ENCODE data around the gene ZNF438. TPM values are rescaled to one million over a fixed set of nuclear protein-coding genes. Genes with fewer than 3 reads are reported as not detected.
A peak's percentile ranks its signal among the peaks of the same experiment; 100 is the strongest.
"Not testable (repeated sequence)": the region's sequence is repeated elsewhere in the genome, so short reads cannot be mapped to it uniquely, and the experiment has no call there.

ZNF438 gene
- total RNA-seq, 1 experiment from 2014 or later = 3.7 TPM

GRCh38 chr10:31058795-31059703, 27.4 kb upstream of the ZNF438 start:
- no peak for DNase-seq
- no peaks in the 10 kb centered on the region for H3K9me3 ChIP-seq
- H3K36me3 ChIP-seq = no peaks in the 10 kb centered on the region
- H3K4me3 ChIP-seq = no peak overlapping the region
- no peaks in the 10 kb centered on the region for H3K27me3 ChIP-seq

GRCh38 chr10:31056678-31057077, 25.0 kb upstream of the ZNF438 start:
- H3K9me3 ChIP-seq = peaks cover 14% of the 10 kb centered on the region; the same call in 1 of the 2 replicates
- H3K27me3 ChIP-seq, H3K4me3 ChIP-seq, H3K36me3 ChIP-seq, DNase-seq: not testable (repeated sequence)

GRCh38 chr10:31055573-31056251, 24.0 kb upstream of the ZNF438 start:
- peaks cover 14% of the 10 kb centered on the region; the same call in 1 of the 2 replicates for H3K9me3 ChIP-seq
- no peaks in the 10 kb centered on the region for H3K36me3 ChIP-seq
- H3K27me3 ChIP-seq = no peaks in the 10 kb centered on the region
- no peak overlapping the region for H3K4me3 ChIP-seq
- DNase-seq = no peak

GRCh38 chr10:31051703-31052102, 20.0 kb upstream of the ZNF438 start:
- Histone ChIP-seq H3K9me3 (peaks cover 14% of the 10 kb centered on the region; the same call in 1 of the 2 replicates), H3K27me3 (no peaks in the 10 kb centered on the region), H3K36me3 (no peaks in the 10 kb centered on the region), H3K4me3 (no peak overlapping the region)
- DNase-seq = no peak

- no peak for DNase-seq
- Histone ChIP-seq H3K36me3 (no peaks in the 10 kb centered on the region), H3K27me3 (no peaks in the 10 kb centered on the region)
These were observed 11.0 kb upstream of the ZNF438 start for GRCh38 chr10:31042670-31043069.

GRCh38 chr10:31041011-31041410, 9.3 kb upstream of the ZNF438 start:
- no peaks in the 10 kb centered on the region for H3K9me3 ChIP-seq
- H3K36me3 ChIP-seq = no peaks in the 10 kb centered on the region
- no peak overlapping the region for H3K4me3 ChIP-seq
- no peaks in the 10 kb centered on the region for H3K27me3 ChIP-seq
- no peak for DNase-seq

More at GRCh38 chr10:31042670-31043069, 11.0 kb upstream of the ZNF438 start:
- H3K9me3 ChIP-seq = no peaks in the 10 kb centered on the region
- no peak overlapping the region for H3K4me3 ChIP-seq

GRCh38 chr10:31039006-31039405, 7.3 kb upstream of the ZNF438 start:
- H3K27me3 ChIP-seq, H3K36me3 ChIP-seq: not testable (repeated sequence)

GRCh38 chr10:31037749-31038148, 6.1 kb upstream of the ZNF438 start:
- no peak for DNase-seq
- no peaks in the 10 kb centered on the region for H3K9me3 ChIP-seq
- no peaks in the 10 kb centered on the region for H3K36me3 ChIP-seq
- no peak overlapping the region for H3K4me3 ChIP-seq
- H3K27me3 ChIP-seq = no peaks in the 10 kb centered on the region

More at GRCh38 chr10:31039006-31039405, 7.3 kb upstream of the ZNF438 start:
- DNase-seq, H3K4me3 ChIP-seq, H3K9me3 ChIP-seq: not testable (repeated sequence)

- Histone ChIP-seq H3K36me3 (no peaks in the 10 kb centered on the region), H3K27me3 (no peaks in the 10 kb centered on the region), H3K9me3 (no peaks in the 10 kb centered on the region), H3K4me3 (no peak overlapping the region)
- DNase-seq = peak; percentile 49
These were observed 4.5 kb upstream of the ZNF438 start for GRCh38 chr10:31036209-31036608.

GRCh38 chr10:31035266-31035798, 3.7 kb upstream of the ZNF438 start:
- H3K36me3 ChIP-seq = no peaks in the 10 kb centered on the region
- no peak for DNase-seq
- H3K27me3 ChIP-seq = no peaks in the 10 kb centered on the region
- no peak overlapping the region for H3K4me3 ChIP-seq
- no peaks in the 10 kb centered on the region for H3K9me3 ChIP-seq

- H3K27me3 ChIP-seq = no peaks in the 10 kb centered on the region
- H3K4me3 ChIP-seq = no peak overlapping the region
- no peaks in the 10 kb centered on the region for H3K36me3 ChIP-seq
- DNase-seq = peak; percentile 19
- no peaks in the 10 kb centered on the region for H3K9me3 ChIP-seq
These were observed 2.6 kb upstream of the ZNF438 start for GRCh38 chr10:31034098-31034909.

- DNase-seq = no peak
- Histone ChIP-seq H3K9me3 (no peaks in the 10 kb centered on the region), H3K27me3 (no peaks in the 10 kb centered on the region), H3K4me3 (no peak overlapping the region; the same call in 1 of the 2 replicates), H3K36me3 (no peaks in the 10 kb centered on the region)
These were observed 1.5 kb upstream of the ZNF438 start for GRCh38 chr10:31033147-31033546.

GRCh38 chr10:31032258-31033132, 830 bp upstream of the ZNF438 start:
- DNase-seq = peak; percentile 90
- Histone ChIP-seq H3K36me3 (no peaks in the 10 kb centered on the region), H3K4me3 (peak overlapping the region; percentile 69), H3K27me3 (no peaks in the 10 kb centered on the region), H3K9me3 (no peaks in the 10 kb centered on the region)

GRCh38 chr10:31031205-31031557, 484 bp downstream of the ZNF438 start:
- H3K27me3 ChIP-seq = no peaks in the 10 kb centered on the region
- no peak for DNase-seq

GRCh38 chr10:31030800-31031199, 865 bp downstream of the ZNF438 start:
- Histone ChIP-seq H3K27me3 (no peaks in the 10 kb centered on the region), H3K9me3 (no peaks in the 10 kb centered on the region), H3K4me3 (peak overlapping the region; percentile 69), H3K36me3 (no peaks in the 10 kb centered on the region)
- no peak for DNase-seq

More at GRCh38 chr10:31031205-31031557, 484 bp downstream of the ZNF438 start:
- H3K36me3 ChIP-seq = no peaks in the 10 kb centered on the region
- H3K4me3 ChIP-seq = peak overlapping the region; percentile 69
- H3K9me3 ChIP-seq = no peaks in the 10 kb centered on the region

- no peak for DNase-seq
- Histone ChIP-seq H3K36me3 (no peaks in the 10 kb centered on the region), H3K9me3 (no peaks in the 10 kb centered on the region), H3K4me3 (no peak overlapping the region), H3K27me3 (no peaks in the 10 kb centered on the region)
These were observed 1.4 kb downstream of the ZNF438 start for GRCh38 chr10:31030260-31030659.
